ENCODE results near the gene EFHC1.

GRCh38 chr6:52536424-52536916, 116.3 kb downstream of the EFHC1 start:
- TF ChIP-seq CTCF (IDR thresholded peaks at IDR 0.05) (no peak), POLR2A (IDR thresholded peaks at IDR 0.05) (no peak), POLR2AphosphoS5 (IDR thresholded peaks at IDR 0.05) (no peak)

Measured in prostate gland (tissue), 2 donors.